GM15510 (cell line): Measurements from ENCODE around the gene HAPSTR1.

Source experiments
- POLR2A ChIP-seq: IDR thresholded peaks from 3 replicates; pipeline ENCODE4 v1.6.1; 2011; ENCODE audit warnings: borderline replicate concordance; ENCODE audit not compliant: insufficient read length; ENCODE audit errors: extremely low read depth

Gene HAPSTR1

DNA sequence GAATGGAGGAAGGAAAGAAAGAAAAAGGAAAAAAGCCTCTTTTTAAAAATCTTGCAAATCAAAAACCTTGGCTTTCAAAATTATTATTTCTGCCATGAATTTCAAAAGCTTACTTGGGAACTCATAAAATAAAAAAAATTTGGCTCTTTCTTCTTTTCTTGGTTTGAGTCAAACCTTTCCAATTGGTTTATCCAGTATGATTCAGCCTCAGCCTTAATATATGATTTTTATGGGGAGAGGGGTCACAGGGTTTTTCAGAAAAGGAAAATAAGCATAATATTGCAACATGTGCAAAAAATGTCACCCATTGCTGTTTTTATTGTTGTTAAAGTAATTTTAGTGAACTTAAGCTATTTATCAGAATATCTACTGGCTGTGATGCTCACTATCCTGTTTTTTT, 31.2 kb upstream of the HAPSTR1 start:
- TF ChIP-seq POLR2A, result no peak

DNA sequence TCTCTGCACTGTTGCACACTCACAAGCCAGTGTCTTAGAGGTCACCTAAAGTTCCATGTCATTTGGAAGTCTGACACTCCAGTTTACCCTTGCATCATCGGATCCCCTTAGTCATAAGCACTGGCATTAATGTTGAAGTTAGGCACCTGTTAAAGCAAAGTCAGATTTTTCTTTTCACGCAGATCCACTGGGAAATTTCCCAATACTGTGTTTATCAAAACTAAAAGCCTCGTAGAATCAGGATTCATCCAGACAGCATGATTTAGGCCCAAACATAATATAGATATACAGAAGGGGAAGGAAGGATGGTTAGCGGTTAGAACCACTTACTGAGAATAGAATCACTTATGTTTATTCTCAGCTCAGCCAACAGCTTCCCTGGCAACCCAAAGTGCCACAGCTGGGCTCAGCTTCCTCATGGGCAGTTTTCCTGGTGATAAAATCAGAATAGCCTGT, 30.1 kb upstream of the HAPSTR1 start:
- TF ChIP-seq POLR2A, result no peak

- no peak for TF ChIP-seq POLR2A
Measured at GRCh38 chr16:9062301-9062700, 29.1 kb upstream of the HAPSTR1 start.

DNA sequence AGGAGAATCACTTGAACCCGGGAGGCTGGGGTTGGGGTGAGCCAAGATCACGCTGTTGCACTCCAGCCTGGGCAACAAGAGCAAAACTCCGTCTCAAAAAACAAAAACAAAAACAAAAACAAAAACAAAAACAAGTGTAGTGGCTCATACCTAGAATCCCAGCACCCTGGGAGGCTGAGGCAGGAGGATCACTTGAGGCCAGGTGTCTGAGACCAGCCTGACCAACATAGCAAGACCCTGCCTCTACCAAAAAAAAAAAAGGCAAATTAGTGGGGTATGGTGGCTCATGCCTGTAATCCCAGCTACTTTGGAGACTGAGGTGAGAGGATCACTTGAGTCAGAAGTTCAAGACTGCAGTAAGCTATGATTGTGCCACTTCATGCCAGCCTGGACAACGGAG, 26.4 kb upstream of the HAPSTR1 start:
- TF ChIP-seq POLR2A, result no peak

DNA sequence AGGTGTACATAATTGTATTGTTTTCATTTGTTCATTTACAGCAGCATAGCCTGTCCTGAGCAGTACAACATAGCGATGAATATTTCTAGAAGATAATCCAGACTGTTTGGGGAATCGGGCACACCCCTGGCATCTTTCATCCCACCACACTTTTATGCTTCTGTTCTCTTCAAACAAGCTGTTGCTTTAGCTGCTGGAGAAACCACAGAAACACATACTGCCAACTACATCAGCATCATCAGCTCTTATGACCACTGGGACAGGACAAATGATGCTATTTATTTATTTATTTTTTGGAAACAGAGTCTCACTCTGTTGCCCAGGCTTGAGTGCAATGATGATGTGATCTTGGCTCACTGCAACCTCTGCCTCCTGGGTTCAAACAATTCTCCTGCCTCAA, 22.6 kb upstream of the HAPSTR1 start:
- TF ChIP-seq POLR2A, result no peak

DNA sequence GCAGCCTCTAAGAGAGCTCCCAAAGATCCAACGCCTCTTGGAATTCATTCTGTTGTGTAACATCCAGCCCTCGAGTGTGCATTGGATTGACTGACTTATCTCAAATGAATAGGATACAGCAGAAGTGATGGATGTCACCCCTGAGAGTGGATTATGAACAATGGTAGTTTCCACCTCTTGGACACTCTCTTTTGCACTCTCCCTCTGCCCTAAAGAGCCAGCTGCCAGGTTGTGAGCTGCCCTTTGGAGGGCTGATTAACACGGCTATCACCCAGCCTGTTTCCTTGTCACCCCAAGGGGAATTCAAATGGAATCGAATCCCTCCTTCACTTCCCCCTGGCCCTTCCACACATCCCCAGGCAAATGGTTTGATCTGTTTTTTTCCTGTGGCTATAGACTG, 21.2 kb upstream of the HAPSTR1 start:
- no peak for TF ChIP-seq POLR2A

DNA sequence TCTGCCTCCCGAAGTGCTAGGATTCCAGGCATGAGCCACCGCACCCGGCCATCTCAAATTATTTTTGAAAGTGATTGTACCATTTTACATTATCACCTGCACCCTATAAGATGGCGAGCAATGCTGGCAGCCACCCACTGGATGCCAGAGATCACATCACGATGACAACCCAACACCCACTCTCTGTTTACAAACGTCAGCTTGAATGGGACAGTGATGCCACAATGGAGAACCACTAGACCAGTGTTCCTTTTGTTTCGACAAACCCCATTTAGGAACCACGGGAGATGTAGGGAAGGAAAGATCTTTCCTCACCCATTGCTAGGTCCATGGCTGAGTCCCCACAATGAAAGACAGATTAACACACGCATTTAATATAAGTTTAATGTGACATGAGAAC, 20.1 kb upstream of the HAPSTR1 start:
- no peak for TF ChIP-seq POLR2A

GRCh38 chr16:9072806-9073341, 18.6 kb upstream of the HAPSTR1 start:
- no peak for TF ChIP-seq POLR2A

DNA sequence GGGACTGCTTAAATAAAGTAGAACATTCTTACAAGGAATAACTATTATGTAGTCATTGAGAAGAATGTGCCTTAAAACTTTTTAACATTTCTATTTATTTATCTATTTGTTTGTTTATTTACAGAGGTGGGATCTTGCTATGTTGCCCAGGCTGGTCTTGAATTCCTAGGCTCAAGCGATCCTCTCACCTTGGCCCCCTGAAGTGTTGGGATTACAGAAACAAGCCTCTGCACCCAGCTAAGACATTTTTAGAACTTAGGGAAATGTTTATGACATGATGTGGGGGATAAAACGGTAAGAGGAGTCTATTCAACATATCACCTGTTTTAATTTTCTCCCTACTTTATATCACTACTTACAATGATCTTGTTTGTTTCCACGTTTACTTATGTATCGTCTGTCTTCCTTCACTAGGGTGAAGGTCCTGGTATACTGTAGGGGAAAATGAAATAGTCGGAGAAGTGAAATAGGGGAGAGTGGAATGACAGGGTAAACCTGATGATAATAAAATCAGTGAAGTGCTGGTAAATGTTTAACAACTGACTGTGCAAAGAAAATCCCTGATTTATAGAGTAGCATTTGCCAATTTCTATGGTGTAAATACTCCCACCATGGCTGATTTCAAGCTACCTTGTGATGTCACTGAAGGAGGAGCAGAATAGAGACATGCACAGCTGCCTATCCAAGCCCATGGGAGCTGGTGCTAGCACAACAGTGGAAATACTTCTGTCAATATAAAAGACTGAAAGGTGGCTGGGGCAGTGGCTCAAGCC, 16.0 kb upstream of the HAPSTR1 start:
- TF ChIP-seq POLR2A, result no peak

DNA sequence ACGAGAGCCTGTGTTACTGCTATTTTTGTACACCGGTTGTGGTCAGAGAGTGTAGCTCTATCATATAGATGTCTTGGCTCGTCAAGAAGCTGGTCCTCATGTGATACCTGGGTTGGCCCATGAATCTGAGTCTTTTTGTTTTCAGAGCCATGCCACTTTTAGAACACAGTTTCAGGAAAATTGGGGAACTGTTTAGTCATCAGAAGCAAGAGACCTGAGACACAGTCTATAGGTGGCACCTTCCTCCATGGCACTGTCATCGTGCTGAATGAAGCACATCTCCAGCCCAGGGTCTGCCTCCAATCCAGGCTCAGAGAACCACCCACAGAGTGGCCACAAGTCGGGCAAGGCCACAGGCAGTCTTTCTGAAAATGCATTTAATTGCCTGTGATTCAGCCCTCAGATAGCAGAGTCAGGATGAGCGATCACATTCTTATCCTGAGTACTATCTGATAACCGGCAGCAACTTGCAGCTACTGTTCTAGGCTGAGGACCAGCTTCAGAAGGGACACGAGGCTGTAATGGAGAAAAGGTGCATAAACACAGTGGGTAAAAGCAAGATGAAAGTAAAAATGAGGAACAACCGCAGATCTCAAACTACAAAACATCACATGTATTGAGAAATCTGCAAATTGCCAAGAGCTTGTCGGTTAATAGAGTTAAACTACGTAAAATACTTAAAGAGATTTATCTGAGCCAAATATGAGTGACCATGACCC, 14.2 kb upstream of the HAPSTR1 start:
- TF ChIP-seq POLR2A, result no peak

GRCh38 chr16:9079430-9079812, 12.0 kb upstream of the HAPSTR1 start:
- no peak for TF ChIP-seq POLR2A

DNA sequence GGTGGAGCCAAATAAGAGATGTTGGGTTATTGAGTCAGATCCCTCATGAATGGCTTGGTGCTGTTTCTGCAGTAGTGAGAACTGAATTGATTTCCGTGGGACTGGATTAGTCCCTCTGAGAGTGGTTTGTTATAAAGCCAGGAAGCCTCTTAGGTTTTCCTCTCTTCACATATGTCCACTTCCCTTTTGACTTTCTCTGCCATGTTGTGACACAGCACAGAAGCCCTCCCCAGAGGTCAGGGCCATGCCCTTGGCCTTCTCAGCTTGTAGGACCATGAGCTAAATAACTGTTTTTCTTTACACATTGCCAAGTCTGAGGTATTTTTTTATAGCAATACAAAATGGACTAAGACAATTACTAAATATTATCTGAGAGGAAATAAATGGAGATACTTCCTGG, 10.3 kb upstream of the HAPSTR1 start:
- no peak for TF ChIP-seq POLR2A

GRCh38 chr16:9081843-9082242, 9.6 kb upstream of the HAPSTR1 start:
- no peak for TF ChIP-seq POLR2A

- no peak for TF ChIP-seq POLR2A
Measured at GRCh38 chr16:9082422-9082821, 9.0 kb upstream of the HAPSTR1 start.

DNA sequence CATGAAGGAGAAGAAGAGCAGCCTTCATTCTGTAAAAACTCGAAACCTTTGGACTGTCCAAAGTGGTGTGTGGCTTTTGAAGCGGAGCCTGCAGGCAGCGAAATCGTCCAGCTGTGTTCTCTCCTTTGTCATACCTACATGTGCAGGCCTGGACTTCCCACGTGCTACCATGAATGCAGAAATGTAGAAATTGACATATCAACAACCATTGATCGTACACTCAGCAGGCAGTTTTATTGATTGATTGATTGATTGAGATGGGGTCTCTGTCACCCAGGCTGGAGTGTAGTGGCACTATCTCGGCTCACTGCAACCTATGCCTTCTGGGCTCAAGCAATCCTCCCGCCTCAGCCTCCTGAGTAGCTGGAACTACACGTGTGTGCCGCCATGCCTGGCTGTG, 2.6 kb upstream of the HAPSTR1 start:
- TF ChIP-seq POLR2A, result no peak

GRCh38 chr16:9089660-9090059, 1.8 kb upstream of the HAPSTR1 start:
- TF ChIP-seq POLR2A, result no peak
